Measurements from ENCODE around the gene SLC27A3.
A peak's percentile ranks its signal among the peaks of the same experiment; 100 is the strongest.

Gene SLC27A3

DNA sequence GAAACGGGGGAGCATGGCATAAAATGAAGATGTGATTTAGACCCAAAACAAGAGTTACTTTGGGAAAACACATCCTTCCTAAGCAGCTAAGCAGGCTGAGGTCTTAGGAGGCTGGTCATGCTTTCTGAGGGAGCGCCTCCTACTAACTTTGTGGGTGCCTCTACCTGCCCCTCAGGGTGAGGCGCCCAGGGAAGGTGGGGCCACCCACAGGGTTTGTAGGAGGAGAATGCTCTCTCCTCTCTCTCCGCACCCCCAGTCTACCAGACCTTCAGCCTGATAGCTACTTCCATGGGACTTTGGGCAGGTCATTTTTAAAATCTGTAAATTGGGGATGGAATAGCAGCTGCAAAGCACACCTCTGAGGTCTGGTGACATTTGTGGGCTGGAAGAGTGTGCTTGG, 23.8 kb downstream of the SLC27A3 start:
- no peak for DNase-seq (ENCODE audit: low read depth in 2 of 2)

GRCh38 chr1:153799566-153800465, 24.6 kb downstream of the SLC27A3 start:
- DNase-seq (ENCODE audit: low read depth in 2 of 2) = no peak

- no peak for DNase-seq (ENCODE audit: low read depth in 2 of 2)
Observed at GRCh38 chr1:153800516-153800915, 25.3 kb downstream of the SLC27A3 start.

DNA sequence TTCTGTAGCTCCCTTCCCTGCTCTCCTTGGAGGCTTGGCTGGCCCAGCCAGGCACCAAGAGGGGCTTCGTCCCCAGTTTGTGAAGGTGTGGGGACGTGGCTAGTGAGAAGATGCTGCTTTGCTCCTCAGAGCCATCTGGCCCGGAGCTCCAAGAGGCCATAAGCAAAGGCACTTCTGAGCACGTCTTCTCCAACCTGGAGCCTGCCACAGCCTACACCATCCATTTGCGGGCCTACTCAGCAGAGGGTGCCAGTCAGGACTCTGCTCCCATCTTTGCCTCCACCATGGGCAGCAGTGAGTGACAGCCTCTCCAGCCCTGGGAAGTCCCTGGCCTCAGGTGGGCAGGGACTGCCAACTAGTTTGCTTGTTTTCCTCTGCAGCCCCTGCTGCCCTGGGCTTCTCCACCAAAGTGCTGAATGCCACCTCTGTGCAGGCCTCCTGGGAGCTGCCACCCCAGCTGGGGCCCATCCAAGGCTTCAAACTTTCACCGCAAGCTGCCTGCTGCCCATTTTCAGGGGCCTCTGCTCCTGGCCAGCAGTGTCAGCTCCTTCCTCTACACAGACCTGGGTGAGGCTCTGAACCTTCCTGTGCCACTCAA, 25.9 kb downstream of the SLC27A3 start:
- no peak for DNase-seq (ENCODE audit: low read depth in 2 of 2)

GRCh38 chr1:153801786-153802697, 26.8 kb downstream of the SLC27A3 start:
- DNase-seq (ENCODE audit: low read depth in 2 of 2) = no peak

DNA sequence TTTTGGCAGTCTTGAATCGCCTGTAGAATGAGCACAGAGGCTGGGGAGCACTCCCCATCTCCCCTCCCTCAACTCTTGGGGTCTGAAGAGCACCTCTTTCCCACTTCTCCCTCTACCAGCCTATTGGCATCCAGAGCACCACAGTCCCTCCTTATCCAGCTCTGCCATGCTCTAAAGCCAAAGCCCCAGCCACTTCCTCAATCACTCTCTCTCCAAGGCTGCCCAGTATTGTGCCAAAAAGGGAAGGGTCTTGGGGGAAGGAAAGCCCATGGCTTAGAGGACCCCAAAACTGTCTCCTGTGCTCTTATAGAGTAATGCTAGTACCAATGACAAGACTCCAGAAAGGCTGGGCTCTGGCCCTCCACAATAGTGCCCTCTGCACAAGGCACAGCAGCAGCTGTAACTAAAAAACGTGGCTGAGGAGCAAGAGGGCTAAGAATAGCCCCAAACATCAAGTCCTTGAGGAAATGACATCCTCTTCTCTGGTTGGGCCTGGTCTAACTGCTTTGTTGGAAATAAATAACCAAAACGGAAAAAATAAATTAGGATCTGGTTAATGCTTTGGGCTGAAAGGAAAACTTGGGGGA, 28.4 kb downstream of the SLC27A3 start:
- no peak for DNase-seq (ENCODE audit: low read depth in 2 of 2)

- no peak for DNase-seq (ENCODE audit: low read depth in 2 of 2)
Observed at GRCh38 chr1:153804112-153804511, 28.9 kb downstream of the SLC27A3 start.

DNA sequence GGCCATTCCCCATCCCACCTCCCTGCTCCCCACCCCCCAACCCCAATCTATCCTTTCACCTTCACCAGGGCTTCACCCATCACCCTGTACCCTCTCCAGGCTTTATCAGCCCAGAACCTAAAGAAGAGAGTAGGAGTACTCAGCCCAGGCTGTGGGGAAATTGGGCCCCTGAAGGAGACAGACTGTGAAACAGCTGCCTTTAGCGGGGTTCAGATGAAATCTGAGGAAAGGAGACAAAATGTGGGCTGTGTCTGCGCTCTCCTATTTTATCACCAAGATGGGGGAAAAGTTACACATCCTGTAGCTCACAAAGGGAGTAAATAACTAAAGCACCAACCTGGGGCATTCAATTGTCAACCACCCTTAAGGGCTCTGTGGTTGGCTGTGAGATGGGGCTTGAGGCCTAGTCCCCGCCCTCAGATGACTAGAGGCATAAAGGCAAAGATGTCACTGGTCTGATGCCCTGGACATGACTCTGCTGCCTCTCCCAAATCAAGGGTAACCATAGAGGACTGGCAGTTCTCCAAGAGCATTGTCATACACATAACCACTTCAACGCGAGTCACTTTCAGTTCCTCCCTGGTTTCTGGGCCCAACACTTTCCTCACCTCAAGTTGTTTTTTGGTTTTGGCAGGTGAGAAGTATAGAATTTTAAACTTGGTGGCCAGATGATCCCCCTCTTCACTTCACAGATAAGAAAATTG, 30.0 kb downstream of the SLC27A3 start:
- DNase-seq (ENCODE audit: low read depth in 2 of 2) = peak; percentile 44 to 51

GRCh38 chr1:153805886-153806719, 30.9 kb downstream of the SLC27A3 start:
- DNase-seq (ENCODE audit: low read depth in 2 of 2) = no peak

DNA sequence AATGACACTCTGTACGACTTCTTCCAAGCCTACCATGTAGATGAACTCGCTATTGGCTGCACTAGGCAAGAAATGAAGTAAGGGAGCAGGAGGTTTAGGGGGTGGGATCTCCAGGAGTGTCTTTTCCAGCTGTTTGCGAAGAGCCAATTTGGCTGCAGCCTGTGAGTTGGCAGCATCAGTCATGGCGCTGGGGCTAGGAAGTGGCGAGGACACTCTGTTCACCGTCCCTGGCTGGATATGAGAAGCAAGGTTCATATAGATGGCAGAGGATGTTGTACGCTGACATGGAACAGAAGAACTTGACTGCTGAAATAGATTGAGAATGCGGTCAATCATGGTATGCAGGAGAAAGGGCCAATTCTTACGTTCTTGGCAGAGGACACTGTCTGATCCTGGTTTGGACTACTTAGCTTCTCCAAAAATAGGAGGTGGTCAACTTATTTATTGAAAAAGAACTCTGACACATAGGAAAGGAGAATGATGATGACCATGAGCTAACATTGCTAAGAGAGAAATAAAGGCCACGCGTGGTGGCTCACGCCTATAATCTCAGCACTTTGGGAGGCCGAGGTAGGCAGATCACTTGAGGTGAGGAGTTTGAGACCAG, 41.2 kb downstream of the SLC27A3 start:
- no peak for DNase-seq (ENCODE audit: low read depth in 2 of 2)

GRCh38 chr1:153818876-153819275, 43.7 kb downstream of the SLC27A3 start:
- DNase-seq (ENCODE audit: low read depth in 2 of 2) = no peak

DNA sequence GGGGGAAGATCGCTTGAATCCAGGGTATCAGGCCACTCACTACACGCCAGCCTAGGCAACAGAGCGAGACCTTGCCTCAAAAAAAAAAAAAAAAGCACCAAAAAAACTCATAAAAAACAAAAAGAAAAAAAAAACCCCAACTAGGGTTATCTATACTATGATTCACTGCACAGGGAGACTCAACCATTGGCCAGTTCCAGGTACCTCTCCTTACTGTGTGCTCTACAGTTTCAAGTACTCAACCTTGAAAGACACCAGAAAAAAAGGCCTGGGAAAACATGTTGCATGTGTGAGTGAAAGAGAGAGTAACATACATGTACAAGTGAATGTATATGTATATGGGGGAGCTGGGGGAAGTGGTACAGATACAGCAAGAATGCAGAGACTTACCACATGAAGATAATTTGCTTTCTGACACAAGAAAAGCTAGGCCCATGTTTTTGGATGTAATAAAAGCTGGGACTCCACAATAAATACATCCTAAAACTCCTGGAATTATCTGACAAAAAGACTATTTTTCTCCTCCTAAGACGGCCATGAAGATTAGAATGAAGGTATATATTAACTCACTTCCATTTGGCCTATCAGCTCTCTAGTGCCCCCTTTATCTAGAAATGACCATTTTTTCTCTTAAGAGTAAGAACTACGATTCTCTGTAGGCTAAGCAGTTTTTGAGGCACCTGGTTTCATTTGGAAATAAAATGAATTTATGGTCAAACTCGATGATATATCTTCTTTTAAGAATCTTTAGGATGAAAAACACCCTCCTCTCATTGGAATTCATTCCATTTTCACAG, 52.2 kb downstream of the SLC27A3 start:
- DNase-seq (ENCODE audit: low read depth in 2 of 2) = no peak

Data from stimulated activated CD8-positive, alpha-beta memory T cell treated with anti-CD3 and anti-CD28 coated beads, Interleukin-2, amount 100 ng/mL, for 48 hours (primary cell).